Astrocyte of the cerebellum (primary cell): ENCODE results near the gene ZWILCH.

Experiments used
- DNase-seq: peaks from one replicate; pipeline ENCODE4 v3.0.0-alpha.2; 2011; ENCODE audit warnings: low read depth
- H3K4me3 ChIP-seq: 2 replicates; pipeline ENCODE4 v1.5.1; 2011; ENCODE audit warnings: mild to moderate bottlenecking, low read depth, low read length, moderate library complexity
- in situ Hi-C: cut with HindIII; loops from 2 replicates; pipeline ENCODE4 v1.10.0; 2017; ENCODE audit warnings: low sequenced_read_pairs
- TF ChIP-seq, protein P1 (sequence below): IDR thresholded peaks from 2 replicates; pipeline ENCODE4 v1.5.1; 2012; ENCODE audit warnings: low read length, low read depth, moderate library complexity, mild to moderate bottlenecking; ENCODE audit errors: missing control alignments

ZWILCH gene

DNA sequence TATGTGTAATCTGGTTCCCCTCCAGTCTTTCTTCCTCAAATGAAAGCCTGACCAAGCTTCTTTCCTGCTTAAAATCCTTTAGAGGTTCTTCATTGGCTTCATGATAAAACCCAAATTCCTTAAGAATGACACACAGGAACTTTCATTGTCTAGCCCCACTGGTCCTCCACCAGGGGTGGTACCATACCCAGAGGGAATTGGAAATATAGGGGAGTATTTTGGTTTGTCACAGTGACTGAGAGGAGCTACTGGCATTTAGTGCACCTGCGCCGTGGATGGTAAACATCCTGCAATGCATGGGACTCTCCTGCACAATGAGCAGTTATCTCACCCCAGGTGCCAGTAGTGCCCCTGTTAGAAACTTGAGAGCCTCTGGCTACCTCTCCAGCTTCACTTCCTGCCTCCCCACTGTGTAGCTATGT, 10.8 kb downstream of the ZWILCH start:
- in situ Hi-C loops = no loop called here
- H3K4me3 ChIP-seq = no peak overlapping the region
- TF ChIP-seq, protein P1, sequence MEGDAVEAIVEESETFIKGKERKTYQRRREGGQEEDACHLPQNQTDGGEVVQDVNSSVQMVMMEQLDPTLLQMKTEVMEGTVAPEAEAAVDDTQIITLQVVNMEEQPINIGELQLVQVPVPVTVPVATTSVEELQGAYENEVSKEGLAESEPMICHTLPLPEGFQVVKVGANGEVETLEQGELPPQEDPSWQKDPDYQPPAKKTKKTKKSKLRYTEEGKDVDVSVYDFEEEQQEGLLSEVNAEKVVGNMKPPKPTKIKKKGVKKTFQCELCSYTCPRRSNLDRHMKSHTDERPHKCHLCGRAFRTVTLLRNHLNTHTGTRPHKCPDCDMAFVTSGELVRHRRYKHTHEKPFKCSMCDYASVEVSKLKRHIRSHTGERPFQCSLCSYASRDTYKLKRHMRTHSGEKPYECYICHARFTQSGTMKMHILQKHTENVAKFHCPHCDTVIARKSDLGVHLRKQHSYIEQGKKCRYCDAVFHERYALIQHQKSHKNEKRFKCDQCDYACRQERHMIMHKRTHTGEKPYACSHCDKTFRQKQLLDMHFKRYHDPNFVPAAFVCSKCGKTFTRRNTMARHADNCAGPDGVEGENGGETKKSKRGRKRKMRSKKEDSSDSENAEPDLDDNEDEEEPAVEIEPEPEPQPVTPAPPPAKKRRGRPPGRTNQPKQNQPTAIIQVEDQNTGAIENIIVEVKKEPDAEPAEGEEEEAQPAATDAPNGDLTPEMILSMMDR = no peak
- no peak for DNase-seq

DNA sequence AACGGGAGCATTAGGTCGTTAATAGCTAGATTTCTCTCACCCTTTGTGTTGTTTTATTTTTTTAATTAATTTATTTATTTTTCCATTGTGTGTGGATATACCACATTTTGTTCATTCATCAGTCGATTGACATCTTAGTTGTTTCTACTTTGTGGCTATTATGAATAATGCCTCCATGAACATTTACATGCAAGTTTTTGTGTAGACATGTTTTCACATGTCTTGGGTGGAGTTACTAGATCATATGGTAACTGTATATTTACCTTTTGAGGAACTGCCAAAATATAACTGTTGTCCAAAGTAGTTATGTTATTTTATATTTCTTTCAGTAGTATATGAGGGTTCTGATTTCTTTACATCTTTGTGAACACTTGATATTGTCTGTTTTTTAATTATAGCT, 18.8 kb downstream of the ZWILCH start:
- TF ChIP-seq, protein P1 = no peak
- no peak for DNase-seq
- H3K4me3 ChIP-seq = no peak overlapping the region
- in situ Hi-C loops = no loop called here

DNA sequence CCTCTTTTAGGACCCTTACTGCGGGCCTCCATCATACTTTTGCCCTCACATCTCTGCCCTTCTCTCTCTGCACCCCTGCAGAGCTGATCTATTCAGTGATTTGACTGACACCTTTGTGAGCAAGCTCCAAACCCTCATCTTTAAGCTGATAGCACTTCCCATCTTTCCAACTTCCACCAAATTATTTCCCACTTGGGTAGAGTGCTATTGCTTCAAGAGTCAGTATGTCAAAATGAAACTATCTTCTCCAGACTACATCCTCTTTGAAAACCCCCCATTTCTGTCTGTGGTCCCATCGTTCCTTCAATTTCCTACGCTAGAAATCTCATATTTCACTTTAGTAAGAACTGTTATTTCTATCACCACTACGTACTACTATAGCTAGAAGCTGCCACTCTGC, 19.7 kb downstream of the ZWILCH start:
- in situ Hi-C loops = no loop called here
- TF ChIP-seq, protein P1 = no peak
- H3K4me3 ChIP-seq = no peak overlapping the region
- DNase-seq = no peak

DNA sequence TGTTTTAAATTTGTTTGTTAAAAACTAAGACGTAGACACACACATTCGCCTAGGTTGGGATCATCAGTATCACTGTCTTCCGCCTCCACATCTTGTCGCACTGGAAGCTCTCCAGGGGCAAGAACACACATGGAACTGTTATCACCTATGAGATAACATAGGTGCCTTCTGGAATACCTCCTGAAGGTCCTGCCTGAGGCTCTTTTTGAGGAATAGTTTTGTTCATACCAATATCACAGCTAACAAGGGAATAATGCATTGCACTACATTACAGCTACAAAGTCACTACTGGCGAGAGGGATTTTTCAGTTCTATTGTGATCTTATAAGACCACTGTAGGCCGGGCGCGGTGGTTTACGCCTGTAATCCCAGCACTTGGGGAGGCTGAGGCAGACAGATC, 29.9 kb downstream of the ZWILCH start:
- no peak overlapping the region for H3K4me3 ChIP-seq
- no peak for DNase-seq
- in situ Hi-C loops = no loop called here
- TF ChIP-seq, protein P1 = no peak

DNA sequence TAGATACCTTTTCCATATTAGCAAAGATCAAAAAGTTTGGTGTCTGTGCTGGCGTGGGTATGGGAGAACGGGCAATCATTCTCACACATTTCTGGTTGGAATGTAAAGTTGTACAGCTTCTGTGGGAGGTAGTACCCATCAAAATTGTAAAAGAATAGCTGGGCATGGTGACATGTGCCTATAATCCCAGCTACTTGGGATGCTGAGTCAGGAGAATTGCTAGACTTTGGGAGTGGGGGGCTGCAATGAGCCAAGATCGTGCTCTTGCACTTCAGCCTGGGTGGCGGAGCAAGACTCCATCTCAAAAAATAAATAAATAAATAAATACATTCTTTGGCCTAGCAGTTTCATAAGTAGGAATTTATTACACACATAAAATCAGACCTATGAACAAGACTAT, 37.8 kb downstream of the ZWILCH start:
- no peak for DNase-seq
- in situ Hi-C loops = no loop called here
- no peak overlapping the region for H3K4me3 ChIP-seq
- TF ChIP-seq, protein P1 = no peak

DNA sequence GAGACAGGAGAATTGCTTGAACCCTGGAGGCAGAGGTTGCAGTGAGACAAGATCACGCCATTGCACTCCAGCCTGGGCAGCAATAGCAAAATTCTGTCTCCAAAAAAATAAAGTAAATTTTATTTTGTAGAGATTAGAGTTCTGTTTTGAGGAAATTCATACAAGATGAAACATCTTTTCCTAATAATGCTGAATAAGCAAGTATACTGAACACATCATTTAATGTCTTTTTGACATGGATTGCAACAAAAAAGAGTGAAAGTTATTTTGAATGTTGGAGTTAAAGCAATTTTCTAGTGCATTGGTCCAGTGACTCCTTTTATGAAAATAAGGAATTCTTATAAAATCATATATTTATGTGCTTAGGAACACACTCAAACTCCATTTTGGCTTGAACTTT, 40.1 kb downstream of the ZWILCH start:
- no peak overlapping the region for H3K4me3 ChIP-seq
- DNase-seq = no peak
- TF ChIP-seq, protein P1 = no peak
- in situ Hi-C loops = no loop called here

DNA sequence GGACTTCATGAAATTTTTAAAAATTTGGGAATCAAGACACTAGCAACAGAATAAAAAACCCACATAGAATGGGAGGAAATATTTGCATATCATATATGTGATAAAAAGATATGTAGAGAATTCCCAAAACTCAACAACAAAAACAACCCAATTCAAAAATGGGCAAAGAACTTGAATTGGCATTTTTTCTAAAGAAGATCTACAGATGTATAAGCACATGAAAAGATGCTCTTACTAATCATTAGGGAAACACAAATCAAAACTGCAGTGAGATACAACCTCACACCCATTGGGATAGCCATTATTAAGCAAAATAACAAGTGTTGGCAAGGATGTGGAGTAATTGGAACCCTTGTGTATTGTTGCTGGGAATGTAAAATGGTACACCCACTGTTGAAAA, 50.6 kb downstream of the ZWILCH start:
- DNase-seq = no peak
- in situ Hi-C loops = no loop called here
- TF ChIP-seq, protein P1 = no peak
- no peak overlapping the region for H3K4me3 ChIP-seq
